Lung (tissue), 12 donors: ENCODE results near the gene DHX35. TPM values are rescaled to one million over a fixed set of nuclear protein-coding genes. Genes with fewer than 3 reads are reported as not detected.

Experiments
- ATAC-seq: fragments of 200-7000 bp; cut with Tn5 transposase; one replicate; pipeline ENCODE4 v1.9.1; 2020; ENCODE audit warnings: moderate number of reproducible peaks; ENCODE audit not compliant: insufficient read depth, low FRiP score
- DNase-seq, 3 donors: peaks; one replicate each; pipeline ENCODE4 v3.0.0-alpha.2; 2013 to 2017
- H3K27ac ChIP-seq, 2 donors: one replicate each; pipeline ENCODE4 v1.5.1; 2013; ENCODE audit warnings: mild to moderate bottlenecking in 2 of 2, moderate library complexity in 2 of 2, control low read depth in 1 of 2, inconsistent platforms in 1 of 2, low read depth in 1 of 2, low read length in 1 of 2
- H3K27me3 ChIP-seq, 3 donors: one replicate each; pipeline ENCODE4 v1.5.1; 2013; ENCODE audit warnings: low read length in 2 of 3; ENCODE audit not compliant: control insufficient read depth in 3 of 3, insufficient read depth in 3 of 3
- H3K36me3 ChIP-seq, 4 donors: one replicate each; pipeline ENCODE4 v1.5.1; 2013; ENCODE audit warnings: low read length in 4 of 4, mild to moderate bottlenecking in 1 of 4, moderate library complexity in 1 of 4; ENCODE audit not compliant: control insufficient read depth in 4 of 4, insufficient read depth in 4 of 4
- H3K4me1 ChIP-seq, 5 donors: one replicate each; pipeline ENCODE4 v1.5.1; 2013; ENCODE audit warnings: low read length in 5 of 5, mild to moderate bottlenecking in 2 of 5, moderate library complexity in 1 of 5; ENCODE audit not compliant: control insufficient read depth in 5 of 5, insufficient read depth in 5 of 5
- H3K4me3 ChIP-seq: one replicate; pipeline ENCODE4 v1.5.1; 2013; ENCODE audit warnings: mild to moderate bottlenecking, control low read depth, moderate library complexity
- H3K9ac ChIP-seq, 2 donors: one replicate each; pipeline ENCODE4 v1.5.1; 2013; ENCODE audit warnings: low read length in 2 of 2, control low read depth in 1 of 2; ENCODE audit not compliant: insufficient read depth in 1 of 2
- H3K9me3 ChIP-seq, 4 donors: one replicate each; pipeline ENCODE4 v1.5.1; 2013; ENCODE audit warnings: low read length in 3 of 4, mild to moderate bottlenecking in 1 of 4, moderate library complexity in 1 of 4; ENCODE audit not compliant: control insufficient read depth in 4 of 4, insufficient read depth in 3 of 4
- CTCF ChIP-seq: IDR thresholded peaks from 2 replicates; pipeline ENCODE4 v1.5.1; 2012; ENCODE audit warnings: mild to moderate bottlenecking; ENCODE audit errors: control extremely low read depth, extremely low read depth
- WGBS, 2 donors: extraction: QIAGEN DNeasy Blood & Tissue Kit; methylation state at CpG; one replicate each; pipeline ENCODE4 v1.1.7; 2013; 5-methylcytosine and 5-hydroxymethylcytosine counted together
- polyA plus RNA-seq, 2 donors: library from polyadenylated mRNA; stranded (reverse); fragments of 200-250 nt; gene quantifications; one replicate each; pipeline ENCODE4 v1.2.1, GENCODE V29; 2013
- total RNA-seq, 2 donors: library from RNA; depleted of rRNA in 1 of 2; stranded (reverse); fragments of >200 nt in 1 of 2; gene quantifications; one replicate each; pipeline ENCODE4 v1.2.1, GENCODE V29; 2014 to 2021
- donor health status: control.
- donor health status: control.
- donor health status: Bipolar disorder and iron deficiency.
- donor health status: healthy.
- donor health status: DM: yes; HTN: yes; CAD: no.

Gene DHX35
- total and polyA plus RNA-seq, 4 donors = 4.4 to 15.5 (median 8.2) TPM

- H3K27me3 ChIP-seq = no peaks in the 10 kb centered on the region
- ATAC-seq = no peak
- H3K36me3 ChIP-seq = peaks cover 9 to 48% (median 20%) of the 10 kb centered on the region in 4 donors
These were observed 75.9 kb downstream of the DHX35 start for GRCh38 chr20:39038047-39038446.

GRCh38 chr20:39038495-39038894, 76.4 kb downstream of the DHX35 start:
- Histone ChIP-seq H3K27ac (peak overlapping the region in 1 of 2 donors; percentile 1), H3K27me3 (no peaks in the 10 kb centered on the region), H3K9me3 (peaks cover 0 to 3% (median 0%) of the 10 kb centered on the region in 4 donors), H3K9ac (no peak overlapping the region), H3K36me3 (peaks cover 9 to 48% (median 18%) of the 10 kb centered on the region in 4 donors), H3K4me1 (no peaks in the 10 kb centered on the region), H3K4me3 (no peak overlapping the region)
- ATAC-seq (no peak), DNase-seq (no peak)
- WGBS, 2 donors = 98% methylated on average over 6 of the region's 6 CpGs
- TF ChIP-seq CTCF = no peak

More at GRCh38 chr20:39038047-39038446, 75.9 kb downstream of the DHX35 start:
- 97 to 98% methylated on average over 8 of the region's 8 CpGs for WGBS, 2 donors
- peaks cover 0 to 3% (median 0%) of the 10 kb centered on the region in 4 donors for H3K9me3 ChIP-seq
- no peak for TF ChIP-seq CTCF
- H3K4me3 ChIP-seq = no peak overlapping the region
- no peak overlapping the region for H3K9ac ChIP-seq
- no peak for DNase-seq
- no peak overlapping the region for H3K27ac ChIP-seq
- H3K4me1 ChIP-seq = no peaks in the 10 kb centered on the region

GRCh38 chr20:39039261-39039660, 77.1 kb downstream of the DHX35 start:
- Histone ChIP-seq H3K27me3 (no peaks in the 10 kb centered on the region), H3K4me1 (no peaks in the 10 kb centered on the region), H3K4me3 (no peak overlapping the region), H3K9me3 (peaks cover 0 to 3% (median 0%) of the 10 kb centered on the region in 4 donors), H3K27ac (no peak overlapping the region), H3K9ac (no peak overlapping the region), H3K36me3 (peaks cover 9 to 42% (median 13%) of the 10 kb centered on the region in 4 donors)
- TF ChIP-seq CTCF = no peak
- no peak for ATAC-seq
- 97% methylated on average over 3 of the region's 3 CpGs for WGBS, 2 donors
- DNase-seq = no peak

GRCh38 chr20:39040116-39040515, 78.0 kb downstream of the DHX35 start:
- ATAC-seq (no peak), DNase-seq (no peak)
- H3K27ac ChIP-seq = no peak overlapping the region
- no peaks in the 10 kb centered on the region for H3K4me1 ChIP-seq
- no peak for TF ChIP-seq CTCF
- no peak overlapping the region for H3K4me3 ChIP-seq
- peaks cover 9 to 42% (median 12%) of the 10 kb centered on the region in 4 donors for H3K36me3 ChIP-seq
- H3K27me3 ChIP-seq = no peaks in the 10 kb centered on the region
- WGBS, 2 donors = 96 to 98% methylated on average over 6 of the region's 6 CpGs
- peaks cover 0 to 3% (median 0%) of the 10 kb centered on the region in 4 donors for H3K9me3 ChIP-seq
- no peak overlapping the region for H3K9ac ChIP-seq
